T-helper 17 cell (primary cell): ENCODE measurements around the gene SCART1. TPM values are rescaled to one million over a fixed set of nuclear protein-coding genes. Genes with fewer than 3 reads are reported as not detected.
"Not testable (repeated sequence)": the region's sequence is repeated elsewhere in the genome, so short reads cannot be mapped to it uniquely, and the experiment has no call there.

Source experiments
- ATAC-seq: fragments of 150-1000 bp; cut with Tn5 transposase; 2 replicates; pipeline ENCODE4 v1.10.0; 2021; ENCODE audit warnings: mild to moderate bottlenecking, moderate library complexity
- DNase-seq, 3 donors: peaks; one replicate each; pipeline versions ENCODE4 v3.0.0 to v3.0.0-alpha.2; 2020 to 2021
- H3K9me3 ChIP-seq: one replicate; pipeline ENCODE4 v1.7.0; 2013; ENCODE audit warnings: low read length, mild to moderate bottlenecking; ENCODE audit not compliant: control insufficient read depth, poor library complexity, severe bottlenecking
- H3K27ac Mint-ChIP-seq: one replicate; pipeline ENCODE4 v1.8.0; 2022; ENCODE audit warnings: mild to moderate bottlenecking, moderate library complexity, mixed read lengths
- H3K27me3 Mint-ChIP-seq: one replicate; pipeline ENCODE4 v1.8.0; 2022; ENCODE audit warnings: mixed read lengths
- H3K36me3 Mint-ChIP-seq: one replicate; pipeline ENCODE4 v1.8.0; 2022; ENCODE audit warnings: low read depth, mixed read lengths
- H3K4me1 Mint-ChIP-seq: one replicate; pipeline ENCODE4 v1.8.0; 2022; ENCODE audit warnings: mild to moderate bottlenecking, mixed read lengths
- H3K4me3 Mint-ChIP-seq: one replicate; pipeline ENCODE4 v1.8.0; 2022; ENCODE audit warnings: mild to moderate bottlenecking, moderate library complexity, mixed read lengths
- total RNA-seq, 4 donors: library from RNA in 2 of 4; stranded (reverse) in 2 of 4; gene quantifications; one replicate each; pipeline ENCODE4 v1.2.3 and lab custom pipeline; 2022 to 2026

Gene SCART1
- total RNA-seq, 2 donors from 2014 or later, result 20.6 to 38.6 TPM

- Mint-ChIP-seq H3K4me1 (peaks cover 5% of the 10 kb centered on the region), H3K36me3 (peaks cover 5% of the 10 kb centered on the region), H3K4me3 (peak overlapping the region; percentile 21), H3K27ac (no peak overlapping the region), H3K27me3 (peaks cover 6% of the 10 kb centered on the region)
- no peak for DNase-seq
- H3K9me3 ChIP-seq, result no peaks in the 10 kb centered on the region
- no peak for ATAC-seq
Measured at GRCh38 chr10:133421336-133422222, 32.2 kb upstream of the SCART1 start.

- ATAC-seq (no peak), DNase-seq (no peak)
- no peak overlapping the region for H3K4me3 Mint-ChIP-seq
- no peak overlapping the region for H3K27ac Mint-ChIP-seq
- H3K27me3 Mint-ChIP-seq, result peaks cover 6% of the 10 kb centered on the region
- H3K9me3 ChIP-seq, result no peaks in the 10 kb centered on the region
- H3K36me3 Mint-ChIP-seq, result peaks cover 5% of the 10 kb centered on the region
- H3K4me1 Mint-ChIP-seq, result peaks cover 5% of the 10 kb centered on the region
Measured at GRCh38 chr10:133422223-133422806, 31.4 kb upstream of the SCART1 start.

- no peaks in the 10 kb centered on the region for H3K9me3 ChIP-seq
- peaks cover 5% of the 10 kb centered on the region for H3K36me3 Mint-ChIP-seq
- ATAC-seq, result peak; percentile 35
- DNase-seq, result no peak
- peak overlapping the region; percentile 81 for H3K4me3 Mint-ChIP-seq
- H3K27ac Mint-ChIP-seq, result no peak overlapping the region
- peaks cover 5% of the 10 kb centered on the region for H3K4me1 Mint-ChIP-seq
- H3K27me3 Mint-ChIP-seq, result peaks cover 6% of the 10 kb centered on the region
Measured at GRCh38 chr10:133422807-133423771, 30.7 kb upstream of the SCART1 start.

- H3K27ac Mint-ChIP-seq, H3K4me3 Mint-ChIP-seq, H3K4me1 Mint-ChIP-seq, ATAC-seq, H3K27me3 Mint-ChIP-seq, DNase-seq, H3K36me3 Mint-ChIP-seq, H3K9me3 ChIP-seq: not testable (repeated sequence)
Measured at GRCh38 chr10:133424102-133424501, 29.6 kb upstream of the SCART1 start.

GRCh38 chr10:133424601-133425000 is 29.1 kb upstream of the SCART1 start, which contains the start of gene SPRN:
TSS of gene SPRN (minus strand) at chr10:133424625. CDS start at chr10:133423681, 944 bp downstream.
- H3K4me1 Mint-ChIP-seq, H3K27ac Mint-ChIP-seq, ATAC-seq: not testable (repeated sequence)

GRCh38 chr10:133429571-133429970 is 24.2 kb upstream of the SCART1 start:
- H3K27me3 Mint-ChIP-seq, H3K4me1 Mint-ChIP-seq, H3K9me3 ChIP-seq, DNase-seq, H3K27ac Mint-ChIP-seq, ATAC-seq, H3K36me3 Mint-ChIP-seq, H3K4me3 Mint-ChIP-seq: not testable (repeated sequence)

More at GRCh38 chr10:133424601-133425000, 29.1 kb upstream of the SCART1 start, which contains the start of gene SPRN:
- H3K9me3 ChIP-seq, H3K36me3 Mint-ChIP-seq, H3K27me3 Mint-ChIP-seq, DNase-seq: not testable (repeated sequence)
- peak within 1 kb of the TSS; percentile 81 for H3K4me3 Mint-ChIP-seq

- not testable (repeated sequence) for ATAC-seq, DNase-seq
Measured at GRCh38 chr10:133431888-133432613, 21.7 kb upstream of the SCART1 start.

GRCh38 chr10:133432789-133433188 is 21.0 kb upstream of the SCART1 start:
- H3K36me3 Mint-ChIP-seq, H3K4me1 Mint-ChIP-seq, H3K4me3 Mint-ChIP-seq, H3K27ac Mint-ChIP-seq, H3K9me3 ChIP-seq, DNase-seq, H3K27me3 Mint-ChIP-seq, ATAC-seq: not testable (repeated sequence)

More at GRCh38 chr10:133431888-133432613, 21.7 kb upstream of the SCART1 start:
- H3K27me3 Mint-ChIP-seq, H3K4me3 Mint-ChIP-seq, H3K4me1 Mint-ChIP-seq, H3K27ac Mint-ChIP-seq, H3K36me3 Mint-ChIP-seq, H3K9me3 ChIP-seq: not testable (repeated sequence)

- DNase-seq, result no peak
- Mint-ChIP-seq H3K27me3 (peaks cover 7% of the 10 kb centered on the region), H3K36me3 (peaks cover 5% of the 10 kb centered on the region), H3K4me1 (peaks cover 36% of the 10 kb centered on the region), H3K27ac (peak overlapping the region; percentile 92), H3K4me3 (peak overlapping the region; percentile 85)
- peak; percentile 48 for ATAC-seq
- H3K9me3 ChIP-seq, result no peaks in the 10 kb centered on the region
Measured at GRCh38 chr10:133438711-133439273, 15.0 kb upstream of the SCART1 start.

- Mint-ChIP-seq H3K4me1 (peaks cover 36% of the 10 kb centered on the region), H3K36me3 (peaks cover 5% of the 10 kb centered on the region), H3K4me3 (peak overlapping the region; percentile 85), H3K27me3 (peaks cover 7% of the 10 kb centered on the region), H3K27ac (peak overlapping the region; percentile 92)
- ATAC-seq, result no peak
- DNase-seq, result no peak
- no peaks in the 10 kb centered on the region for H3K9me3 ChIP-seq
Measured at GRCh38 chr10:133439517-133440461, 14.0 kb upstream of the SCART1 start.

GRCh38 chr10:133440633-133441285 is 13.0 kb upstream of the SCART1 start:
- H3K27me3 Mint-ChIP-seq, result peaks cover 7% of the 10 kb centered on the region
- peaks cover 5% of the 10 kb centered on the region for H3K36me3 Mint-ChIP-seq
- H3K27ac Mint-ChIP-seq, result peak overlapping the region; percentile 93
- DNase-seq (no peak), ATAC-seq (no peak)
- H3K9me3 ChIP-seq, result no peaks in the 10 kb centered on the region
- peak overlapping the region; percentile 85 for H3K4me3 Mint-ChIP-seq
- peaks cover 36% of the 10 kb centered on the region for H3K4me1 Mint-ChIP-seq
